GM19240 (cell line): ENCODE measurements around the gene TLR9.

ENCODE experiments used
- DNase-seq: peaks from one replicate; pipeline ENCODE4 v3.0.0; 2011; ENCODE audit warnings: low spot score; ENCODE audit not compliant: insufficient read length

Gene TLR9

DNA sequence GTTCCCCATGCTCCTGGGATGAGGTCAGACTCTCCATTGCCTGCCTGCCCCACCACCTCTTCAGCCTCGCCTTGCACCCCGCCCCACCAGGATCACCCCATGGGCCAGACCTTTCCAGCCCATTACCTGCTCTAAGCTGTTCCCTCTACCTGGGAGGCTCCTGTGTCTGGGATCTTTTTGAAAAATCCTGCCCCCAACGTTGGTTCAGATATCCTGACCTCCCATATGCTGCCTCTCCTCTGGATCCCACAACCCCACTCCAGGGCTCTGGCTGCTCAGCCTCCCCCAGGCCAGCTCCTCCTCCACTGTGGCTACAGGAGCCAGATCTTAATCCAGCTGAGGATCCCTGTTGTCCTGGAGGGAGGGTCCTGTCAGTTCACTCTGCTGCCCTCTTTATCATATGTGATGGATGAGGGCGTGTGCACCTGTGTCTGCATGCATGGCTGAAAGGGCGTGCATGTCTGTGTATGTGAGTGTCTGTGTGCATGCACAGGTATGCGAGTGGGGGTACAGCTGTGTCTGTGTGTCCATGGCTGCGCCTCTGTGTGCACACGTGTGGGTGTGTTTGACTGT, 49.2 kb downstream of the TLR9 start:
- DNase-seq: no peak

DNA sequence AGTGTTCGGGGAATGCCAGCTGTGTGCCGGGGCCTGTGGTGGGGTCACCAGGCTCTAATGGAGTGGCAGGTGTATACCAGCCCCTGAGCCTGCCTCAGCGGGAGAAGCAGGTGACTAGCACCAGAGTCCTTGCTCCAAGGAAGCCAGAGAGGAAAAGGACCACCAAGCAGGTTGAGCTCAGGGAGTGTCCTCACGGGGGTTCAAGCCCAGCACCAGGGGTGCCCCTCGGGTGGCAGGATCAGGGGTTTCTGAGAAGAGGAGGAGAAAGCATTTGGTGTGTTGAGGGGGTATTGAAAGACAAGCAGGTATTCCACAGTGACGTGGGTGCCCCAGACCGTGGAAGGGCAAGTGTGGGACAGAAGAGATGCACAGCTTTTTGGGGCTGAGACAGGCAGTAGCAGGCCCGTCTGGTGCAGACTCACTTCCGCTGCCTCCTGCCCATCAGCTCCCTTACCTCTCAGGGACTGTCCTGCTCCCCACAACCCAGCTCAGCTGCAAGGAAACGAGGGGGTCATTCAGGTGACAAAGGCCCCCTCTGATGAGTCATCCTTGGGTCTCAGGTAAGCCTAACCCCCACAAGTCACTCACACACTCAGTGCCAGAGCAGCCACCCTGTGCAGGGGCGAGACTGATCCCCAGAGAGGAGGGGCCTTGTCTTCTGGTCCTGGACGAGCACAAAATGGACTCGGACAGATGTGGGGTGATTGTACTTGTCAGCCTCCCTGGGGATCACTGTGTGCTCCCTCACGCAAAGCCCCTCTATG, 49.8 kb downstream of the TLR9 start:
- no peak for DNase-seq

DNA sequence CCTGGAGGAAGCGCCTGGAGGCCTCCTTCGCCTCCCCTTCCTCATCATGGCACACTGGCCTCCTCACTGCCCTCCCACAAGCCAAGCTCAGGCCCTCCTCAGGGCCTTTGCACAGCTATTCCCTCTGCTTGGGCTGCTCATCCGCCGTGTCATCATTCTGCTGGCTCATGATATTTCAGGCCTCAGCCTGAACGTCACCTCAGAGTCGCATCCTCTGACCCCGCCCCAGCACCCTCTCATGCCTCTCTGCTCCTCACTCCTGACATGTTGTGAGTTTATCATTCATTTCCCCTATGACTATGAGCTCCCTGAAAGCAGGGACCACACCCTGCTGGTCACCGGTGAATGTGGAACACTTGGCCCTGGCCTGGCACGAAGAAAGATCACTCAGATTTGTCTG, 50.5 kb downstream of the TLR9 start:
- no peak for DNase-seq

DNA sequence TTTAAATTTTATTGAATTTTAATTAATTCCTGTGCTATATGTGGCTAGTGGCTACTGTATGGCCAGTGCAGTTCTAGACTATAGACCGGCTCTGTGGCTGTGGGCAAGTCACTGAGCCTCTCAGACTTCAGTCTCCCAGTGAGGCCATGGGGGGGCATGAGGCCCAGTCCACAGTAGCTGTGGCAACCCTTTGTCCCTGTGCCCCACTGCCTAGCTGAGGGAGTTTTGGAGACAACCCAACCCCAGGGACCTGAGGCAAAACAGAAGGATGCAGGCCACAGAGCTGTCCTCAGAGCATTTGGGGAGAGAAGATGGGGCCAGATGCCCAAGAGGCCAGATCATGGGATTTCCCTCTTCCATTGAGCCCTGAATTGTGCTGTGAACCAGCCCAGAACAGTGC, 52.3 kb downstream of the TLR9 start:
- DNase-seq: no peak

DNA sequence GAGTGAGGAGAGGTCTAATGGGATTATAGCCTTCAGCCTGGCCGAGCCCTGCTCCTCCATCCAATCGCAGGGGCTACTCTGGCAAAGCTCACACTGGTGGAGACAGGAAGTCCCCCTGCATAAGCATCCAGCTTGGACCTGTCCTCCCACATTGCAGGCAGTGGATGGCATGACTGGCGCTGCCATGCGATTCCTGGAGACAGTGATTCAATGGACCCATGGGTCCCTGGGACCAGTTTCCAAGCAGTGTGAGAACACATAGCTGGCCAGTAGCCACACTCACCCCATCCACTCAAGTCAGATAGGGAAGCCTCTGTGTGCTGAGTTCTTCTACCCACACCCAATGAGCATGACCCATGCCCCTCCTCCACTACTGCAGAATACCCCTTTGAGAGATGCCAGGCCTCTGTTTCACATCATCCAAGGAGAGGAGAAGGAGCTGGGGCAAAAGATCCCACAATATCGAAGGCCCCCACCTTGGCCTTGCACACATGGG, 53.1 kb downstream of the TLR9 start:
- DNase-seq: no peak

DNA sequence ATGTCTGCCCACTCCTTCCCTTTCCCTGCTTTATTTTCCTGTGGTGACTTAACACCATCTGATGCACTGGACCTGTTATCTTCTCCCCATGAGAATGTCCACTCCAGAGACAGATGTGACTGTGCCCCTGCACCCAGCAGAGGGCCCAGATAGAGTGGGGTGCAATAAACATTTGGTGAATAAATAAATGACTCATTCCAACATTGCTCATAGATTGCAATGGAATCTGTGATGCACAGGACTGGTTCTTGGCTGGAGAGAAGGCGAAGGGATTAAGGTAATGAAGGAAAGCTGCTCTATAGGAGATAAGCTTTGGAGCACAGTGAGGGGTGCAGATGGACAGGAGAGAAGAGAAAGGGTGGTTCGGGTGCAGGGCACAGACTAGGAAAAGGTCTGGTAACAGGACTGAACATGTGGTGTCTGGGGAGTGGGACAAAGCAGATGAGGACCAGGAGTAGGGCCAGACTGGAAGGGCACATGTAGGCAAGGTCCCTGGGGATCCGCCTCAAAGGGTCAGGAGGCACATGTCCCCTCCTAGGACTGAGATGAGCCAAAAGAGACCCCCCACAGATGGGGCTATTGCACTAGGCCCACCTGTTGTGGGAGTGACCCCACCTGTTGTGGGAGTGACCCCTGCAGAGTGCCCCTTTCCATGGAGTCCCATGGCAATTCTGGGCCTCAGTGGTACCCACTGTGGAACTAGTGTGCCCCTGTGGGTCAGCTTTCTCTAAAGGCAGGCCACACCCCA, 53.8 kb downstream of the TLR9 start:
- no peak for DNase-seq
